PC-9 (cell line): ENCODE measurements around the gene HMMR.

Experiments
- EZH2 ChIP-seq: fragments of 200-600 bp; sonication (generic); IDR thresholded peaks from 2 replicates; pipeline ENCODE4 v1.8.0; 2017; ENCODE audit warnings: antibody characterized with exemption, low read depth
- TF ChIP-seq, protein P1 (sequence below): fragments of 200-600 bp; sonication (generic); conservative IDR thresholded peaks from 2 replicates; pipeline ENCODE4 v1.6.1; 2017; ENCODE audit warnings: mixed run types, antibody characterized with exemption, mild to moderate bottlenecking, moderate library complexity

DNA sequence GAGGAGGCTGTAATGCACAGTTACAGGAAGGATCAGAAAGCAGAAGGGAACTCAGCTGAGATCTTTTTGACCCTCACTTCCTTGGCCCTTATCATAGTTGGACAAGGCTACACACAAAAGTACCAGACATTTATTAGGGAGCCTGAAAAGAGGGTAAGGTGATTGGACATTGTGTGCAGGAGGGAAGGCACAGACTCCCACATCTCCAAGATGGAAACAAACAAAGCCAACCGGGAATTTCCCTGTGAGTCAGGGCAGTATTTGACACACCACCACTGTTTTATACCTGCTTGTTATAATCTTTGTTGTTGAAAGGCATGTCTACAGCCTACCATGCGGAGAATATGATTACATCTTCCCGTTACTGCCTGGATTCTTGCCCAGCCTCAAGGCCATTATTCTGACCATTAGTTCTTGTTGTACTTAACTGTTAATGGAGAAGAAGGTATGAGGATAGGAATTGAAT lies 26.0 kb upstream of the HMMR start:
- TF ChIP-seq, protein P1, sequence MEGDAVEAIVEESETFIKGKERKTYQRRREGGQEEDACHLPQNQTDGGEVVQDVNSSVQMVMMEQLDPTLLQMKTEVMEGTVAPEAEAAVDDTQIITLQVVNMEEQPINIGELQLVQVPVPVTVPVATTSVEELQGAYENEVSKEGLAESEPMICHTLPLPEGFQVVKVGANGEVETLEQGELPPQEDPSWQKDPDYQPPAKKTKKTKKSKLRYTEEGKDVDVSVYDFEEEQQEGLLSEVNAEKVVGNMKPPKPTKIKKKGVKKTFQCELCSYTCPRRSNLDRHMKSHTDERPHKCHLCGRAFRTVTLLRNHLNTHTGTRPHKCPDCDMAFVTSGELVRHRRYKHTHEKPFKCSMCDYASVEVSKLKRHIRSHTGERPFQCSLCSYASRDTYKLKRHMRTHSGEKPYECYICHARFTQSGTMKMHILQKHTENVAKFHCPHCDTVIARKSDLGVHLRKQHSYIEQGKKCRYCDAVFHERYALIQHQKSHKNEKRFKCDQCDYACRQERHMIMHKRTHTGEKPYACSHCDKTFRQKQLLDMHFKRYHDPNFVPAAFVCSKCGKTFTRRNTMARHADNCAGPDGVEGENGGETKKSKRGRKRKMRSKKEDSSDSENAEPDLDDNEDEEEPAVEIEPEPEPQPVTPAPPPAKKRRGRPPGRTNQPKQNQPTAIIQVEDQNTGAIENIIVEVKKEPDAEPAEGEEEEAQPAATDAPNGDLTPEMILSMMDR = no peak
- no peak for TF ChIP-seq EZH2
